ENCODE data around the gene UNKL.

The UNKL gene

GRCh38 chr16:1430759-1431496 lies 16.4 kb upstream of the UNKL start, which contains the start of gene PERCC1:
TSS of gene PERCC1 (plus strand) at chr16:1431078. CDS start at chr16:1432594, 1,516 bp downstream.
- DNase-seq (ENCODE audit: low spot score) = no peak

GRCh38 chr16:1430214-1430758 lies 15.8 kb upstream of the UNKL start:
- DNase-seq (ENCODE audit: low spot score) = no peak

DNA sequence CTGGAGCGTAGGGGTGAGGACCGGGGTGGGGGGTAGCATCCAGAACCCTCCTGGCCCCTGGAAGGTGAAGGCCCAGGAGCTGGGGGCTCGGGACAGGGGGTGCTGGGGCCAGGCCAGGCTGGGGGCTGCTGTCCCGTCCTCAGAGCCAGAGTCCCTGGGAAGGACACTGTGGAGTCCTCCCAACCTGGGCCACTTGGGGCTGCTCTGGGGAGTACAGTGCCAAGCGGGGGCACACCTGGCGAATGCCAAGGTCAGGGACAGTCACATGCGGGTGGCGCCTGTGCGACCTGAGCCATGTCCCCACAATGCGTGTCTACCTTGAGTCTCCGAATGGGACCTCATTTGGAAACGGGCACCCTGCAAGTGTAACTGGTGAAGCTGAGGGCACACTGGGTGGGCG lies 15.1 kb upstream of the UNKL start:
- no peak for DNase-seq (ENCODE audit: low spot score)

GRCh38 chr16:1429012-1429411 lies 14.5 kb upstream of the UNKL start:
- no peak for DNase-seq (ENCODE audit: low spot score)

- no peak for DNase-seq (ENCODE audit: low spot score)
Measured at GRCh38 chr16:1428511-1428910, 14.0 kb upstream of the UNKL start.

DNA sequence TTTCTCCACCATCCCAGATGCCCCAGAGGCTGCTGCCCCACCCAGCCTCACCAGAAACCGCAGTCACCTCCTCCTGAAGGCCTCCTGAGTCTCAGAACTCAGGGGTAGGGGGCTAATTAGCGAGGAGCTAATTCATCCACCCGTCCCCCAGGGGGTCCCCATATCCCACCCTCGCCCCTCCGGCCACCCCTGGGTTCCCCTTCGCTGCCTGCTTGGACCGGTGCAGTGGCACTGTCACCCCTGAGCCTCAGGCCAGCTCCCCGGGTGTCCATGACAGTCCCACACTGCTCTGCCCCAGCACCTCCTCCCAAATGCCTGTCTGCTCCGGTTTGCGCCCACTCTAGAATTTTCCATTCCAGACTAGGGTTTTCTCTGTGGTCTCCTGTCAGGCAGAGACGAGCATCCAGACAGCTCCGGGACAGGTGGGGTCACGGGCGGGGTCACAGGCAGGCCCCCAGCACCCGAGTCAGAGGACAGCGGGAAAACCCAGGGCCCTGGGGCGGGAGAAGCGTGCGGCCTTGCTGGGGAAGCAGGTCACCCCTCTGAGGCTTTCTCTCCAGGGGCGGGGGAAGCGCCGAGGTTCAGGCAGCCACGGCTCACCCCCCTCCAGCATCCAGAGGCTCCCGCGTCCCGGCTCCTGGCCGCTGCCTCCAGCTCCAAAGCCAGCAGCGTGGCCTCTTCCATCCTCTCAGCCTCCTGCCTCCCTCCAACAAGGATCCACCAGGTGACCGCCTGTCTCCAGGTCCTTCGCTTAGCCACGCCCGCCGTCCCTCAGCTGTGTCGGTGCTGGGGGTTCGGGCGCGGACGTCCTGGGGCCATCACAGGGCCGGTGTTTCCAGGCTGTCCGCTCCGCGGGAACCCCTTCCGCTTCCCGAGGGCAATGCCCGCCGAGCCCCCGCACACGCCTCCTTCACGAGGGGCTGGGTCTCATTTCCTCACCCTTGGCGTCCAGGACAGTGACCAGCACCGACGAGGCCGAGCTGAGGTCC lies 13.3 kb upstream of the UNKL start:
- DNase-seq (ENCODE audit: low spot score) = no peak

GRCh38 chr16:1426734-1427471 lies 12.4 kb upstream of the UNKL start:
- no peak for DNase-seq (ENCODE audit: low spot score)

DNA sequence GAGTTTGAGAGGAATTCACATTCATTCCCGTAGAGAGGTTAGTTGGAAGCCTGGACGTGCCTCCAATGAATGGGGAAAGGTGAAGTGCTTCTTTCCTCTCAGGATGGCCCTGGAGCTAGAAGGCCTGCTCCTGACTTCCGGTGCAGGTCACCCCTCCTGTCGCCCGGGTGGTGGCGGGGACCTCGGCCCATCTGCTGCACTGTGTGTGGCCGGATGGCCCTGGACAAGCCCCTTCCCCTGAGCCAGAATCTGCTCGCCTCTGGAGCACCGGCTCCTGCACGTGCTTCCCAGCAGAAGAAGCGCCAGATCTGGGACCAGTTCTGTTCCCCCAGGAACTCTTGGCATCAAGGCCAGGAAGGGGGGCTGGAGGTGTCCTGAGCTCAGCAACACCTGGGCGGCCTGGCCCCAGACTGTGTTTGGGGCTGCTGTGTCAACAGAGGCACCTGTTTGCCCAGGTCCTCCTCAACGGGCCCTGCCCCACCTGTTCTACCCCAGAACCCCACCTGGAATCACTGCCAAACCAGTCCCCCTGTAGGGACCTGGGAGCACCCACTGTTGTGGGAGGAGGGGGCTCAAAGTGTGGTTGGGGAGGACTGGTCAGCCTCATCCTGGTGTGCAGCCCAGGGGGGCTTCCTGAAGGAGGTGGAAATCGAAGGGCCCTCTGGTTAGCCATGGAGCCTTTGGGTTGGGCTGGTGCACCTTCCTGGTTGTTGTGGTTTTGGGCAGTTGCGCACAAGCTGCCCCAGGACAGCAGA lies 11.3 kb upstream of the UNKL start:
- no peak for DNase-seq (ENCODE audit: low spot score)

DNA sequence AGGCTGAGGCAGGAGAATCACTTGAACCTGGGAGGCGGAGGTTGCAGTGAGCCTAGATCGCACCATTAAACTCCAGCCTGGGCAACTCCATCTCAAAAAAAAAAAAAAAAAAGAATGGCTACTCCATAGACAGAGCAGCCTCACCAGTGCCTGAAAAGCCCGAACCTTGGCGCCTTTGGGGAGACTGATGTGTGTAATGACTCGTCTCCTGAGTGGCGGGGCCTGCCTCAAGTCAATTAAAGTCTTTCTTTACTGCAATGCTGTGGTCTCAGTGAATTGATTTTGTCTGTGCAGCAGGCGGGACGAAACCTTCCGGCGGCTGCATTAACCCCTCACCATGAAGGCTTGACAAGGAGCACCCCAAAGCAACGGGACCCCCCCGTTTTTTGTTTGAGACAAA lies 9.5 kb upstream of the UNKL start:
- no peak for DNase-seq (ENCODE audit: low spot score)

DNA sequence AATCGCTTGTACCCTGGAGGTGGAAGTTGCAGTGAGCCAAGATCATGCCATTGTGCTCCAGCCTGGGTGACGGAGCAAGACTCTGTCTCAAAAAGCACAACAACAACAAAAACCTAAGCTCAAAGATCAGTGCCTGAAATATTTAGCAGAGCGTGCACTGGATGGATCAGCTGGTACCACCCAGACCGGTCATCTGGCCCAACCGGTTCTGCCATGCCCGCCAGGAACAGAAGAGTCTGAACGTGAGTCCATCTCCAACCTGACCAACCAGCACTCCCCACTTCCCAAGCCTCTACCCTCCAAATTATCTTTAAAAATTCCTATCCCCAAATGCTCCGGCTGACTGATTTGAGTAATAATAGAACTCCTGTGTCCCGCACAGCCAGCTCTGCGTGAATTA lies 7.6 kb upstream of the UNKL start:
- no peak for DNase-seq (ENCODE audit: low spot score)

DNA sequence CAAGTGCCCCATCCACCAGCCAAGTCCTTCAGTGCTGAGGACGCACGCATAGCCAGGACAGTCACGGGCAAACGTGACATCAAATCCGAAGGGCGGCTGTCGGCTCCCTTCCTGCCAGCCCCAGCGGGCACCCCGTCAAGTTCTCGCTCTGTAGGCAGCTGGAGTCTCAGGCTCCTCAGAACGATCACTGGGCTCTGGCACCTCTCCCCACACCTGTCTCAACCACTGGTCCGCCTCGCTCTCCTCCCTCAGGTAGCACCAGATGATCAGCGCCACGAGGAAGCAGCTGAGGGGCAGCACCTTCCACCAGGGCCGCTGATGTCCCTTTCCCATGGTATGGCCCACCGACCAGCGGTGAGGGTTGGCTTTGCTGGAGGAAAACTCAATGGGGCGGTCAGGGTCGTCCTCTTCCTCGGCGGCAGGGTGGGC lies 5.6 kb upstream of the UNKL start:
- peak; percentile 1 for DNase-seq (ENCODE audit: low spot score)

DNA sequence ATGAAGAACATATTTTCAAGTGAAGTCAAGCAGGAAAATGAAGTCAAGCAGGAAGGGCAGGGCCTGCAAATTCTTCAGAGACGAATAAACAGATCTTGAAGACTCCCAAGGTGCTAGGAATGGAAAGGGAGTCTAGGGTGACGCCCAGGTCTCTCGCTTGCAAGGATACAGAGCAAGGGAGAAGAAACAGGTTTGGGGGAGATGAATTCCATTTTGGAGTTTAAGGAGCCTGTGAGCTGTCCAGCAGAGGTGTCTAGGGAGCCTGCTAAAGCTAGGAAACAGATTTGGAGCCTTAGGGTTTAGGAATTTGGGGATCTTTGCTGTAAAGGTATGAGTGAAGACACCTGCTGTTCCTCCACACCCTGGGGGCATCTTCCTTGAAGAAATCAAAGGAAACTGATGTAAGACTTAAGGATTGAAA lies 2.0 kb upstream of the UNKL start:
- DNase-seq (ENCODE audit: low spot score) = no peak

GRCh38 chr16:1413684-1414531 lies 596 bp downstream of the UNKL start:
- peak; percentile 8 for DNase-seq (ENCODE audit: low spot score)

- DNase-seq (ENCODE audit: low spot score) = no peak
Measured at GRCh38 chr16:1412847-1413246, 1.7 kb downstream of the UNKL start.

DNA sequence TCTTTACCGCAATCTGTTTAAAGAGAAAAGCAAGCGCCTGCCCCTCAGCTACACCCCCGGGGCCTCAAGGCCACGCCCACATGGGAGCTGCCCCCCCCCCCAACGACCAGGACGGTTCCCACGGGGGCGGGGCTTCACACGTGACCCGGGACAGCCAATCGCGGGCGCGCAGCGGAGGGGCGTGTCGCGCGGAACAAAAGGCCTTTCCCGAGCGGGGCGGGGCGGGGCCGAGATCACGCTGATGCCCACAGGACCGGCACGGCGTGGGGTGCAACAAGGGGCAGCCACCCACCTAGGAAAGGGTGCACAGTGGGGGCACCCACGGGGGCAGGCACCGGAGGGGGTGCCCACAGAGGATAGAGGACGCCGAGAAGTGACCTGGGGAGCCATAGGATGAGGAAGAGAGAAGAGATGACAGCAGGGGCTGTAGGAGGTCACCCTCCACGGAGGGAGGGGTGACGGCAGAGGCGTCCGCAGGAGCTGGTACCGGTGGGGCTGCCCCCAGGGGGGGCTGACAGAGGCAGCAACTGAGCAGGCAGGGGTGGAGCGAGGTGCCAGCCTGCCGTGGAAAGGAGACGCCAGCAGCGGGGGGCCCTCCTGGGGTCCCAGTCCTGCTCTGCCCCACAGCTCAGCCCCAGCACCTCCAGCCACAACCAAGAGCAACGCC lies 6.2 kb downstream of the UNKL start:
- peak; percentile 88 for DNase-seq (ENCODE audit: low spot score)

GRCh38 chr16:1407753-1408152 lies 6.8 kb downstream of the UNKL start:
- no peak for DNase-seq (ENCODE audit: low spot score)

DNA sequence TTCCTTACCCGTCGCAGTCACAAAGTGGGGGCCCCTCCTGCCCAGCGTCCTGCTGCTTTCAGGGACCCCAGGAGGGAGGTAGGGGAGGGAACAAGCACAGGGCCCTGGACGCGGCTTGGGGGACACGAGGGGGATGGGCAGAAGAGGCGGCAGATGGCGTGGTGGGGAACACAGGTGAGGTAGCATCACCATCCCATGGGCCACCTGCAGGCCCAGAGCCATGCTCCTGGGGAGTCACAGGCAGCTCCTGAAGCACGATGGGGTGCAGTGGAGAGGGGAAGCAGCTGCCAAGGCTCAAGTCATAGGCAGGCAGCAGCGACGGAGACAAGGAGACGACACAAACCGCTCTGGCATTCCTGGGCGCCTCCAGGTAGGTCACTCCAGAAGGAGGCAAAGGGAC lies 10.8 kb downstream of the UNKL start:
- DNase-seq (ENCODE audit: low spot score) = no peak

DNA sequence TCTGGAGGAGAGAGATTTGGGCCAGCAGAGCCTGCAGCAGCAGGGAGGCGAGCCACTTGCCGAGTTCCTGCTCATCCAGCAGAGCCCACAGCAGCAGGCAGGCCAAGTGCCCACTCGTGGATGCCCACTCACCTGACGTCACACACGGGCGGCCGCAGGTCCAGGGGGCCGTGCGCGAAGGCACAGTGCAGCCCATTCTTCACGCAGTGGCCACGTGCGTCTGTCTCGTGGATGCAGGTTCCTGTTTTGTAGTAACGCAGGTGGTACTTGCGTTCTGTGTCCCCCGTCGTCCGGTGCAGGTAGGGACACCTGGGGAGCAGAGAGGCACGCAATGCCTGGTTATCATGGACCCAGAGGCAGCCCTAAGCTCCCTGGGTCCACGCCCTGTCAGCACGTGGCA lies 11.5 kb downstream of the UNKL start:
- DNase-seq (ENCODE audit: low spot score) = no peak

DNA sequence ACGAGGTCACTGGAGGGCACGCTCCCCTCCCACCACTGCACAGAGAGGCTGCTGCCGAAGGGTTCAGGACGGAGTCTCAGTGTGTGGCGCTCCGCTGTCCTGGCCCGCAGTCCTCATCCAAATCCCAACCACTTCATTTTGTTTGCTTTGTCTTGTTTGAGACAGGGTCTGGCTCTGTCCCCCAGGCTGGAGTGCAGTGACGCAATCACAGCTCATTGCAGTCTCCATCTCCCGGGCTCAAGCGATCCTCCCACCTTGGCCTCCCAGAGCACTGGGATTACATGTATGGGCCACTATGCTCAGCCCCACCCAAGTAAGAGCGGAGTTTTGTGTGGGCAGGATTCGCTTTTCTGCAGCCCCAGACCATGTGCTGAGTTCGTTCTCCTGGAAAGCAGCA lies 12.7 kb downstream of the UNKL start:
- DNase-seq (ENCODE audit: low spot score) = no peak

All from COLO829 (cell line).